ENCODE results near the gene EPHB3. TPM values are rescaled to one million over a fixed set of nuclear protein-coding genes. Genes with fewer than 3 reads are reported as not detected.

Gene EPHB3
- total and polyA plus RNA-seq, 2 experiments from 2014 or later: 142 to 170 TPM

GRCh38 chr3:184562878-184563560 is 1.4 kb downstream of the EPHB3 start:
- no peak for TF ChIP-seq CTCF (IDR thresholded peaks at IDR 0.05; ENCODE audit: low read depth, low read length)
- Histone ChIP-seq H3K9me3 (ENCODE audit: low read depth) (no peaks in the 10 kb centered on the region), H3K27ac (peak overlapping the region; percentile 80), H3K27me3 (no peaks in the 10 kb centered on the region), H3K4me1 (ENCODE audit: low read depth) (peaks cover 45% of the 10 kb centered on the region), H3K4me3 (peak overlapping the region; percentile 98), H3K36me3 (no peaks in the 10 kb centered on the region)
- DNase-seq (ENCODE audit: low read depth in 1 of 2, low spot score in 1 of 2): peak in 1 of 2 donors; percentile 74

- H3K27me3 ChIP-seq: no peaks in the 10 kb centered on the region
- DNase-seq (ENCODE audit: low read depth in 1 of 2, low spot score in 1 of 2): no peak
- H3K4me3 ChIP-seq: peak overlapping the region; percentile 98
- peaks cover 50% of the 10 kb centered on the region for H3K4me1 ChIP-seq (ENCODE audit: low read depth)
- no peak for TF ChIP-seq CTCF (IDR thresholded peaks at IDR 0.05; ENCODE audit: low read depth, low read length)
- peak overlapping the region; percentile 80 for H3K27ac ChIP-seq
- no peaks in the 10 kb centered on the region for H3K36me3 ChIP-seq
- H3K9me3 ChIP-seq (ENCODE audit: low read depth): no peaks in the 10 kb centered on the region
Measured at GRCh38 chr3:184563561-184563925, 2.0 kb downstream of the EPHB3 start.

GRCh38 chr3:184563941-184564684 is 2.5 kb downstream of the EPHB3 start:
- H3K4me3 ChIP-seq: peak overlapping the region; percentile 98
- DNase-seq (ENCODE audit: low read depth in 1 of 2, low spot score in 1 of 2): no peak
- no peak for TF ChIP-seq CTCF (IDR thresholded peaks at IDR 0.05; ENCODE audit: low read depth, low read length)
- H3K9me3 ChIP-seq (ENCODE audit: low read depth): no peaks in the 10 kb centered on the region
- H3K27ac ChIP-seq: peak overlapping the region; percentile 80
- no peaks in the 10 kb centered on the region for H3K36me3 ChIP-seq
- H3K4me1 ChIP-seq (ENCODE audit: low read depth): peaks cover 50% of the 10 kb centered on the region
- no peaks in the 10 kb centered on the region for H3K27me3 ChIP-seq

- Histone ChIP-seq H3K9me3 (ENCODE audit: low read depth) (no peaks in the 10 kb centered on the region), H3K27ac (peak overlapping the region; percentile 80), H3K27me3 (no peaks in the 10 kb centered on the region), H3K36me3 (no peaks in the 10 kb centered on the region), H3K4me3 (peak overlapping the region; percentile 98), H3K4me1 (ENCODE audit: low read depth) (peaks cover 52% of the 10 kb centered on the region)
- no peak for DNase-seq (ENCODE audit: low read depth in 1 of 2, low spot score in 1 of 2)
- no peak for TF ChIP-seq CTCF (IDR thresholded peaks at IDR 0.05; ENCODE audit: low read depth, low read length)
Measured at GRCh38 chr3:184564685-184565385, 3.2 kb downstream of the EPHB3 start.

GRCh38 chr3:184565421-184566211 is 4.0 kb downstream of the EPHB3 start:
- H3K36me3 ChIP-seq: no peaks in the 10 kb centered on the region
- H3K4me1 ChIP-seq (ENCODE audit: low read depth): peaks cover 52% of the 10 kb centered on the region
- no peaks in the 10 kb centered on the region for H3K9me3 ChIP-seq (ENCODE audit: low read depth)
- H3K27me3 ChIP-seq: no peaks in the 10 kb centered on the region
- peak overlapping the region; percentile 98 for H3K4me3 ChIP-seq
- peak in 1 of 2 donors; percentile 81 for DNase-seq (ENCODE audit: low read depth in 1 of 2, low spot score in 1 of 2)
- TF ChIP-seq CTCF (IDR thresholded peaks at IDR 0.05; ENCODE audit: low read depth, low read length): no peak
- peak overlapping the region; percentile 51 for H3K27ac ChIP-seq

All from cardiac muscle cell (in vitro differentiated cells and primary cell).